Measurements from ENCODE around the gene ATF4.

The ATF4 gene

GRCh38 chr22:39530116-39530515, 9.8 kb downstream of the ATF4 start:
- DNase-seq: no peak

GRCh38 chr22:39530692-39531331, 10.4 kb downstream of the ATF4 start:
- DNase-seq: no peak

GRCh38 chr22:39532215-39533073, 12.1 kb downstream of the ATF4 start, which contains the start of gene RPS19BP1:
Gene RPS19BP1 (minus strand): TSS chr22:39532748. CDS start chr22:39532738, 10 bp downstream.
- DNase-seq: peak; percentile 94

GRCh38 chr22:39534092-39534506, 13.7 kb downstream of the ATF4 start:
- no peak for DNase-seq

GRCh38 chr22:39534591-39535356, 14.4 kb downstream of the ATF4 start:
- DNase-seq: no peak

- DNase-seq: no peak
Measured at GRCh38 chr22:39535357-39535725, 15.0 kb downstream of the ATF4 start.

GRCh38 chr22:39535831-39536449, 15.6 kb downstream of the ATF4 start:
- DNase-seq: no peak

- no peak for DNase-seq
Measured at GRCh38 chr22:39536711-39537110, 16.3 kb downstream of the ATF4 start.

GRCh38 chr22:39537975-39538374, 17.6 kb downstream of the ATF4 start:
- no peak for DNase-seq

GRCh38 chr22:39543095-39543494, 22.7 kb downstream of the ATF4 start:
- no peak for DNase-seq

GRCh38 chr22:39545386-39546365, 25.3 kb downstream of the ATF4 start:
- no peak for DNase-seq

GRCh38 chr22:39546889-39547586, 26.7 kb downstream of the ATF4 start:
- no peak for DNase-seq

- no peak for DNase-seq
Measured at GRCh38 chr22:39547587-39547947, 27.2 kb downstream of the ATF4 start.

- no peak for DNase-seq
Measured at GRCh38 chr22:39553429-39553828, 33.1 kb downstream of the ATF4 start.

GRCh38 chr22:39554151-39554550, 33.8 kb downstream of the ATF4 start:
- DNase-seq: no peak

GRCh38 chr22:39556970-39557841, 36.8 kb downstream of the ATF4 start:
- no peak for DNase-seq

GRCh38 chr22:39558254-39558727, 37.9 kb downstream of the ATF4 start:
- no peak for DNase-seq

GRCh38 chr22:39558950-39559349, 38.6 kb downstream of the ATF4 start:
- no peak for DNase-seq

GRCh38 chr22:39559456-39560105, 39.2 kb downstream of the ATF4 start:
- DNase-seq: no peak

- DNase-seq: no peak
Measured at GRCh38 chr22:39560127-39560526, 39.8 kb downstream of the ATF4 start.
